Measurements from ENCODE around the gene FER1L5. TPM values are rescaled to one million over a fixed set of nuclear protein-coding genes. Genes with fewer than 3 reads are reported as not detected.

Gene FER1L5
- total RNA-seq, 4 donors from 2014 or later = under 0.01 TPM; not detected in 3

DNA sequence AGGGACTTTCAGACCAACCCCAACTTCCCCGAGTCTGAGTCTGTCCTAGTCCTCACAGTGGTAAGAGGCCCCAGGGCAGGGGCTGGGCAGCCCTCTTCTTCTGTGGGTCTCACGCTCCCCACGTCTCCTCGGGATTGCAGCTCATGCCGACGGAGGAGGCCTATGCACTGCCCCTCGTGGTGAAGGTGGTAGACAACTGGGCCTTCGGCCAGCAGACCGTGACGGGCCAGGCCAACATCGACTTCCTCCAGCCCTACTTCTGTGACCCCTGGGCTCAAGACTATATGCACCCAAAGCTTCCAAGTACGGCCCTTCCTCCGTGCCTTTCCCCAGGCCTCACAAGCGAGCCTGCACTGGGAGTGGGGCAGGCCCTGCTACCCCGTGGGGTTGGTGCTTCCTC is 53.0 kb downstream of the FER1L5 start:
- intact Hi-C loops (cut with DNase I) = no loop called here
- H3K4me3 ChIP-seq = no peak overlapping the region
- DNase-seq (ENCODE audit: extremely low spot score) = no peak
- no peaks in the 10 kb centered on the region for H3K9me3 ChIP-seq
- H3K4me1 ChIP-seq = no peaks in the 10 kb centered on the region
- 86% methylated on average over 13 of the region's 15 CpGs for WGBS
- TF ChIP-seq POLR2AphosphoS5 (IDR thresholded peaks at IDR 0.05) (no peak), POLR2A (IDR thresholded peaks at IDR 0.05; ENCODE audit: low read depth) (no peak), EP300 (IDR thresholded peaks at IDR 0.05) (no peak)
- TF ChIP-seq, protein P1, sequence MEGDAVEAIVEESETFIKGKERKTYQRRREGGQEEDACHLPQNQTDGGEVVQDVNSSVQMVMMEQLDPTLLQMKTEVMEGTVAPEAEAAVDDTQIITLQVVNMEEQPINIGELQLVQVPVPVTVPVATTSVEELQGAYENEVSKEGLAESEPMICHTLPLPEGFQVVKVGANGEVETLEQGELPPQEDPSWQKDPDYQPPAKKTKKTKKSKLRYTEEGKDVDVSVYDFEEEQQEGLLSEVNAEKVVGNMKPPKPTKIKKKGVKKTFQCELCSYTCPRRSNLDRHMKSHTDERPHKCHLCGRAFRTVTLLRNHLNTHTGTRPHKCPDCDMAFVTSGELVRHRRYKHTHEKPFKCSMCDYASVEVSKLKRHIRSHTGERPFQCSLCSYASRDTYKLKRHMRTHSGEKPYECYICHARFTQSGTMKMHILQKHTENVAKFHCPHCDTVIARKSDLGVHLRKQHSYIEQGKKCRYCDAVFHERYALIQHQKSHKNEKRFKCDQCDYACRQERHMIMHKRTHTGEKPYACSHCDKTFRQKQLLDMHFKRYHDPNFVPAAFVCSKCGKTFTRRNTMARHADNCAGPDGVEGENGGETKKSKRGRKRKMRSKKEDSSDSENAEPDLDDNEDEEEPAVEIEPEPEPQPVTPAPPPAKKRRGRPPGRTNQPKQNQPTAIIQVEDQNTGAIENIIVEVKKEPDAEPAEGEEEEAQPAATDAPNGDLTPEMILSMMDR (IDR thresholded peaks at IDR 0.05) = no peak
- H3K27me3 ChIP-seq = no peaks in the 10 kb centered on the region
- peaks cover 0 to 6% (median 2%) of the 10 kb centered on the region in 4 donors for H3K36me3 ChIP-seq
- no peak overlapping the region for H3K27ac ChIP-seq (replicated peaks in 1 of 4)

DNA sequence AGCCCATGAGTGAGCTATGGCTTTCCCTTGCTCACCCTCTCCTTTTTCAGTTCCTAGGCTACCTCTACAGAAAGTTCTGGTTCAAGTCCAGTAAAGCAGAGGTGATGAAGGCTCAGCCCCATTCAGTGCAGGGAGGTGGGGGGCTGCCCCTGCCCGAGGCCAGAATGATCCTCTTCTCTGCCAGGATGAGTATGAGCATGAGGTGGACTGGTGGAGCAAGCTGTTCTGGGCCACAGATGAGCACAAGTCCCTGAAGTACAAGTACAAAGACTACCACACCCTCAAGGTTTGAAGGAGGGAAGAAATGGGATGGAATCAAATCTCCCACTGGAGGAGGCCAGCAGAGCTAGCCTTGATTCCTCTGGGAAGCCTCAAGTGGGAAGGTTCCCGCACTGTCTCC is 54.9 kb downstream of the FER1L5 start:
- H3K9me3 ChIP-seq = no peaks in the 10 kb centered on the region
- H3K27ac ChIP-seq (replicated peaks in 1 of 4) = no peak overlapping the region
- peaks cover 0 to 20% (median 12%) of the 10 kb centered on the region in 4 donors for H3K36me3 ChIP-seq
- intact Hi-C loops (cut with DNase I) = no loop called here
- no peaks in the 10 kb centered on the region for H3K27me3 ChIP-seq
- no peak for DNase-seq (ENCODE audit: extremely low spot score)
- H3K4me1 ChIP-seq = no peaks in the 10 kb centered on the region
- WGBS = 90% methylated on average over 2 of the region's 2 CpGs
- no peak overlapping the region for H3K4me3 ChIP-seq
- TF ChIP-seq, protein P1 (IDR thresholded peaks at IDR 0.05) = no peak
- TF ChIP-seq EP300 (IDR thresholded peaks at IDR 0.05) = no peak
- no peak for TF ChIP-seq POLR2A (IDR thresholded peaks at IDR 0.05; ENCODE audit: low read depth)
- no peak for TF ChIP-seq POLR2AphosphoS5 (IDR thresholded peaks at IDR 0.05)

DNA sequence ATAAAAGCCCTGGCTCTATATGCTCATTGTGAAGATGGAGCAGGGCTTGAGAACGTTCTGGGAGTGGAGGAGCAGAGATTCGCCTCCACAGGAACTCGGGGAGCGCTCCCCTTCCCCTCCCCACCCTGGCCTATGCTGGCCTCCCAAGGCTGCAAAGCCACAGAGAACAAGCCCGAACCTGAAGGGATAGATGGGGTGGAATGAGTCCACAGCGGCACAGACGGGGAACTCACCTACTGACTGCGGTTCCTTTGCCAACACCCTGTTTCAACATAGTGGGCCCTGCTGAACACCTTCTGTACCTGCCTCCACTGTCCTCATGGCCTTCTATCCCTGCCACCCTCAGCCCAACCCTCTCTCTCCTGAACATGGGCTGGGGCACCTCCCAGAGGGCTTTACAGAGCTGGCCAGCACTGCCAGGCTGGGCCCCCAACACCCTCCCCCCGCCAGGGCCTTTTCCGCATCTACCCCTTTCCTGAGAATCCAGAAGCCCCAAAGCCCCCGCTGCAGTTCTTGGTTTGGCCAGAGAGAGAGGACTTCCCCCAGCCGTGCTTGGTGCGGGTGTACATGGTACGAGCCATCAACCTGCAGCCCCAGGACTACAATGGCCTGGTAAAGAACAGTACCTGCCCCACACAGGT is 55.8 kb downstream of the FER1L5 start:
- Histone ChIP-seq H3K4me1 (no peaks in the 10 kb centered on the region), H3K27ac (replicated peaks in 1 of 4) (no peak overlapping the region), H3K36me3 (peaks cover 0 to 29% (median 20%) of the 10 kb centered on the region in 4 donors), H3K9me3 (no peaks in the 10 kb centered on the region), H3K27me3 (no peaks in the 10 kb centered on the region), H3K4me3 (no peak overlapping the region)
- intact Hi-C loops (cut with DNase I) = no loop called here
- TF ChIP-seq POLR2AphosphoS5 (IDR thresholded peaks at IDR 0.05) = no peak
- TF ChIP-seq, protein P1 (IDR thresholded peaks at IDR 0.05) = no peak
- TF ChIP-seq POLR2A (IDR thresholded peaks at IDR 0.05; ENCODE audit: low read depth) = no peak
- TF ChIP-seq EP300 (IDR thresholded peaks at IDR 0.05) = no peak
- DNase-seq (ENCODE audit: extremely low spot score) = no peak
- 90% methylated on average over 14 of the region's 14 CpGs for WGBS

DNA sequence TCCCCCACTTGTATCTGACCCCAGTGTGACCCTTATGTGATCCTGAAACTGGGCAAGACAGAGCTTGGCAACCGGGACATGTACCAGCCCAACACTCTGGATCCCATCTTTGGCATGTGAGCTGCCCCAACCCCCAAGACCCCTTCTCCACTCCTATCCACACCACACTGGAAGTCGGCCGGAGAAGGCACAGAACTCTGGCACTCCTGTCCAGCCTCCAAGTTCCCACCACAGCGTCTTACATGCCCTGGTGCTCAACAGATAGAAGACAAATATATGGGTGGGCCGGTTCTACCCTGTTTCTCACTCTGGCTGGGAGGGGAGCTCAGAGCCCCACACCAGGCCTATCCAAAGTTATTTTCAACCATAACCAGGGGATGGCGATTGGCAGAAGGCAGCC is 56.5 kb downstream of the FER1L5 start:
- WGBS = 96% methylated on average over 6 of the region's 6 CpGs
- intact Hi-C loops (cut with DNase I) = no loop called here

More for the DNA sequence above, 56.5 kb downstream of the FER1L5 start:
- Histone ChIP-seq H3K36me3 (peaks cover 0 to 35% (median 23%) of the 10 kb centered on the region in 4 donors), H3K4me1 (no peaks in the 10 kb centered on the region), H3K9me3 (no peaks in the 10 kb centered on the region), H3K4me3 (no peak overlapping the region), H3K27ac (replicated peaks in 1 of 4) (no peak overlapping the region), H3K27me3 (no peaks in the 10 kb centered on the region)
- DNase-seq (ENCODE audit: extremely low spot score) = no peak
- no peak for TF ChIP-seq POLR2AphosphoS5 (IDR thresholded peaks at IDR 0.05)
- no peak for TF ChIP-seq POLR2A (IDR thresholded peaks at IDR 0.05; ENCODE audit: low read depth)
- TF ChIP-seq, protein P1 (IDR thresholded peaks at IDR 0.05) = no peak
- no peak for TF ChIP-seq EP300 (IDR thresholded peaks at IDR 0.05)

All from esophagus muscularis mucosa (tissue), 4 donors.